HepG2 (cell line): Measurements from ENCODE around the gene LAMB2. TPM values are rescaled to one million over a fixed set of nuclear protein-coding genes. Genes with fewer than 3 reads are reported as not detected.

ENCODE experiments used
- ATF7-NPFF ChIP-seq: sonication (generic); formaldehyde crosslinking; IDR thresholded peaks from 2 replicates; pipeline ENCODE4 v1.8.1; 2023; ENCODE audit warnings: mild to moderate bottlenecking, low read depth, missing genetic modification reagents, moderate library complexity
- CREB3 ChIP-seq: sonication (generic); formaldehyde crosslinking; IDR thresholded peaks from 2 replicates; pipeline ENCODE4 v1.5.0; 2020; ENCODE audit warnings: missing genetic modification reagents
- HHEX ChIP-seq: IDR thresholded peaks from 2 replicates; pipeline ENCODE4 v1.6.1; 2016; ENCODE audit warnings: control low read depth
- NFATC3 ChIP-seq: sonication (generic); formaldehyde crosslinking; IDR thresholded peaks from 2 replicates; pipeline ENCODE4 v1.5.1; 2020; ENCODE audit warnings: mild to moderate bottlenecking, missing genetic modification reagents
- SUZ12 ChIP-seq: fragments of 150-350 bp; IDR thresholded peaks from 2 replicates; pipeline ENCODE4 v1.6.1; 2014; ENCODE audit warnings: low read depth, low read length
- UBTF ChIP-seq: sonication (generic); formaldehyde crosslinking; IDR thresholded peaks from 2 replicates; pipeline ENCODE4 v1.4.0; 2020; ENCODE audit warnings: mild to moderate bottlenecking, missing genetic modification reagents
- ZBTB33 ChIP-seq: sonication (generic); formaldehyde crosslinking; IDR thresholded peaks from 2 replicates; pipeline ENCODE4 v1.4.0; 2020; ENCODE audit warnings: missing genetic modification reagents
- ZFP36L2 ChIP-seq: sonication (generic); formaldehyde crosslinking; IDR thresholded peaks from 2 replicates; pipeline ENCODE4 v1.4.0; 2020; ENCODE audit warnings: missing genetic modification reagents
- ZNF564 ChIP-seq: sonication (generic); formaldehyde crosslinking; IDR thresholded peaks from 2 replicates; pipeline ENCODE4 v1.8.1; 2023; ENCODE audit warnings: mild to moderate bottlenecking, missing genetic modification reagents
- ZNF572 ChIP-seq: sonication (generic); formaldehyde crosslinking; IDR thresholded peaks from 2 replicates; pipeline ENCODE4 v1.5.1; 2020; ENCODE audit warnings: mild to moderate bottlenecking, missing genetic modification reagents
- ZNF605 ChIP-seq: sonication (generic); formaldehyde crosslinking; IDR thresholded peaks from 2 replicates; pipeline ENCODE4 v1.8.0; 2022; ENCODE audit warnings: mild to moderate bottlenecking, missing genetic modification reagents
- ZNF607 ChIP-seq: sonication (generic); formaldehyde crosslinking; IDR thresholded peaks from 2 replicates; pipeline ENCODE4 v1.5.1; 2020; ENCODE audit warnings: missing genetic modification reagents, mild to moderate bottlenecking, borderline replicate concordance
- ZNF615 ChIP-seq: sonication (generic); formaldehyde crosslinking; IDR thresholded peaks from 2 replicates; pipeline ENCODE4 v1.5.0; 2020; ENCODE audit warnings: mild to moderate bottlenecking, missing genetic modification reagents, borderline replicate concordance
- ZNF773 ChIP-seq: sonication (generic); formaldehyde crosslinking; IDR thresholded peaks from 2 replicates; pipeline ENCODE4 v1.4.0; 2020; ENCODE audit warnings: missing genetic modification reagents, borderline replicate concordance
- polyA plus RNA-seq, 8 experiments: library from polyadenylated mRNA; depleted of rRNA in 3 of 8; stranded (reverse) in 7 of 8; unstranded in 1 of 8; fragments of >200 nt; fragmentation: Illumina TruSeq in 4 of 8; extraction: Trizol in 4 of 8; gene quantifications; 2 replicates each; pipeline versions ENCODE4 v1.2.1 to v1.2.3, GENCODE V29; 2011 to 2016; ENCODE audit warnings: low read depth in 4 of 8, missing spikeins in 1 of 8, mixed read lengths in 1 of 8; ENCODE audit not compliant: insufficient read depth in 1 of 8
- total RNA-seq, 5 experiments: library from RNA; depleted of rRNA; stranded (reverse); fragments of >200 nt; fragmentation: Illumina TruSeq; extraction: Trizol; gene quantifications; 2 replicates each; pipeline ENCODE4 v1.2.3, GENCODE V29; 2016; ENCODE audit warnings: low read depth in 1 of 5
- TF ChIP-seq, protein P1 (sequence below): sonication (generic); formaldehyde crosslinking; IDR thresholded peaks from 2 replicates; pipeline ENCODE4; 2020; ENCODE audit warnings: missing genetic modification reagents, mild to moderate bottlenecking, borderline replicate concordance
- TF ChIP-seq, protein P2 (sequence below): IDR thresholded peaks from 2 replicates; pipeline ENCODE4 v1.6.1; 2016; ENCODE audit warnings: low read depth, borderline replicate concordance

The LAMB2 gene
- total and polyA plus RNA-seq, 2 of the 13 experiments (the other 11 are each of a cell fraction or from before 2014, with no cell fraction given) = 208 to 443 TPM

- TF ChIP-seq, protein P1, sequence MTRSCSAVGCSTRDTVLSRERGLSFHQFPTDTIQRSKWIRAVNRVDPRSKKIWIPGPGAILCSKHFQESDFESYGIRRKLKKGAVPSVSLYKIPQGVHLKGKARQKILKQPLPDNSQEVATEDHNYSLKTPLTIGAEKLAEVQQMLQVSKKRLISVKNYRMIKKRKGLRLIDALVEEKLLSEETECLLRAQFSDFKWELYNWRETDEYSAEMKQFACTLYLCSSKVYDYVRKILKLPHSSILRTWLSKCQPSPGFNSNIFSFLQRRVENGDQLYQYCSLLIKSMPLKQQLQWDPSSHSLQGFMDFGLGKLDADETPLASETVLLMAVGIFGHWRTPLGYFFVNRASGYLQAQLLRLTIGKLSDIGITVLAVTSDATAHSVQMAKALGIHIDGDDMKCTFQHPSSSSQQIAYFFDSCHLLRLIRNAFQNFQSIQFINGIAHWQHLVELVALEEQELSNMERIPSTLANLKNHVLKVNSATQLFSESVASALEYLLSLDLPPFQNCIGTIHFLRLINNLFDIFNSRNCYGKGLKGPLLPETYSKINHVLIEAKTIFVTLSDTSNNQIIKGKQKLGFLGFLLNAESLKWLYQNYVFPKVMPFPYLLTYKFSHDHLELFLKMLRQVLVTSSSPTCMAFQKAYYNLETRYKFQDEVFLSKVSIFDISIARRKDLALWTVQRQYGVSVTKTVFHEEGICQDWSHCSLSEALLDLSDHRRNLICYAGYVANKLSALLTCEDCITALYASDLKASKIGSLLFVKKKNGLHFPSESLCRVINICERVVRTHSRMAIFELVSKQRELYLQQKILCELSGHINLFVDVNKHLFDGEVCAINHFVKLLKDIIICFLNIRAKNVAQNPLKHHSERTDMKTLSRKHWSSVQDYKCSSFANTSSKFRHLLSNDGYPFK (CRISPR knock-in tag) = 0 out of 2 replicates have a peak, but pooled peaks have one; percentile 5
- TF ChIP-seq CREB3 (CRISPR knock-in tag) (no peak), ZBTB33 (CRISPR knock-in tag) (0 out of 2 replicates have a peak, but pooled peaks have one; percentile 30), ZNF615 (0 out of 2 replicates have a peak, but pooled peaks have one; percentile 17), ZNF572 (CRISPR knock-in tag) (0 out of 2 replicates have a peak, but pooled peaks have one; percentile 56), ZNF605 (CRISPR knock-in tag) (0 out of 2 replicates have a peak, but pooled peaks have one; percentile 7), ZFP36L2 (CRISPR knock-in tag) (no peak), HHEX (CRISPR knock-in tag) (no peak), UBTF (CRISPR knock-in tag) (no peak; the same call in 1 of the 2 replicates), SUZ12 (no peak), ZNF607 (CRISPR knock-in tag) (0 out of 2 replicates have a peak, but pooled peaks have one; percentile 23), NFATC3 (0 out of 2 replicates have a peak, but pooled peaks have one; percentile 32), ZNF773 (CRISPR knock-in tag) (no peak), ATF7-NPFF (CRISPR knock-in tag) (no peak), ZNF564 (CRISPR knock-in tag) (peak; percentile 6; the same call in 1 of the 2 replicates)
- TF ChIP-seq, protein P2, sequence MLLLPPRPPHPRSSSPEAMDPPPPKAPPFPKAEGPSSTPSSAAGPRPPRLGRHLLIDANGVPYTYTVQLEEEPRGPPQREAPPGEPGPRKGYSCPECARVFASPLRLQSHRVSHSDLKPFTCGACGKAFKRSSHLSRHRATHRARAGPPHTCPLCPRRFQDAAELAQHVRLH (CRISPR knock-in tag) = 0 out of 2 replicates have a peak, but pooled peaks have one; percentile 32
These were observed 32.3 kb upstream of the LAMB2 start (continued) for GRCh38 chr3:49164983-49165720.
